NCI-H526 (cell line): Measurements from ENCODE around the gene NSUN4.
"Not testable (repeated sequence)": the region's sequence is repeated elsewhere in the genome, so short reads cannot be mapped to it uniquely, and the experiment has no call there.

ENCODE experiments used
- DNase-seq, 2 experiments: peaks; one replicate each; lab custom pipeline; 2025; lab: John Stamatoyannopoulos, UW

The NSUN4 gene

DNA sequence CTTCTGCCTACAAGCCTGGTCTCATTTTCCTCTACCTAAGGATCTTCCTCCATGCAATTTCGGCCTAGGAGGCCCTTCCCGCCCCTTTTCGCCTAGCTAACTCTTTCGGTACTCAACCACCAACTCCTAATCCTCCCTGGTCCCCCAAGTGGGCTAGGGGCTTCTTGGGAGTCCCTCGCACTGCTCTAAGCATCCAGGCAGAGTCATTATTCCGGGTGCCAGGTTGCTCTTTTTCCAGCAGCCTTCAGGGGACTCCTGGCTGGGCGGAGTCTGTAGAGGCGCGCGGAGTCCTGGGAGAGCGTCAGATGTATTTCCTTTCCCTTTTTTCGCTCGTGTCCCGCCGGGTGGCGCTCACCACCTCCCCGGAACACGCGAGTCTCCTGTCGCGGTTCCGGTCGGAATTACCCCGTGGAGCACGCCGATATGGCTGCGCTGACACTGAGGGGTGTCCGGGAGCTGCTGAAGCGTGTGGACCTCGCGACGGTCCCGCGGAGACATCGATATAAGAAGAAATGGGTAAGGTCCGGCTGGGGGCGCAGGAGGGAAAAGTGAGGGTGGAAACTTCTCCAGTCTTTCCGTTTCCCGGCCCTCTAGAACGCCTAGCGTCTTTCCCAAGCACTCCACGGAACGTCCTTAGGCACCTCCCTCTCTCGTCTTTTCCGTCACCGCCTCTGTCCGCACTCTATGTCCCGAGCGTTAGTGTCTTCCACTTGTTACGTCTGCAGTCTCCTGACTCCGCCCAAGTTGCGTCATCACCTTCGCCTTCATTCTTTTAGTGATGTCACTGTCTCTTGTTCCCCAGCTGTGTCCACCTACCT lies at the start of gene NSUN4:
Gene NSUN4, plus strand, starts transcription at position 404 of the 818 bp plus-strand sequence. Its CDS starts 20 bp downstream, at position 424.
- peak; percentile 93 to 95 for DNase-seq

DNA sequence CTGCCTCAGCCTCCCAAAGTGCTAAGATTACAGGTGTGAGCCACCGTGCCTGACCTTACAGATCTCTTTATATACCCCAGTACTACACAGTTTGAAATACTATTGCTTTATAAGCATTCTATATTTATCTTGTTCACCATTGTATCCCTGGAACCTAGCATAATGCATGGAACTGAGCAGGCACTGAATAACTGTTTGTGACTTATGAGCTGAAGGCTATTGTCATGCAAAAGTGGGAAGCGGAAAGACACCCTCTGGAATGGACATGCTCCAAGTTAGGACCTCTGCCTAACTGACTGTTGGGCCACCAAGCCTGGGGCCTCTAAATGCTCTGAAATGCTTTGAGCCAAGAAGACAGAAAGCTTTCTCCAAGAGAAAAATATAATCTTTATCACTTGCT lies 45.3 kb upstream of the NSUN4 start:
- no peak for DNase-seq

DNA sequence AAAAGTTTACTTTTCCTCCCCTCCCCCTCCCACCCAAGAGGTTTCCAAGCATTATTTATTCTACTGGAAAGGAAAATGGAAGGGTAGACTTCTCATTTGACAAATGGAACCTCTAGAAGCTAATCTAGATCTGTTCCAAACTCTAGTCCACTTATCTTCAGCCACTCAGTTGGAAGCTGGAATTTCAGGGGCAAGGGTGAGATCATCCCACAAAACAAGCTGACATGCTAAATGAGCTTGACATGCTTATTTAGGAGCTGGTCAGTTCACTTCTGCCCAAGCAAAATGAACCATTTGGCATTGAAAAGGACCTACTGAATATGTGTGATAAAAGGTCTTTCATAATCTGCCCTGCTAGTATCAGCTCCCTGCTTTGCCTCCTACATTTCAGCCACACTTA lies 42.2 kb upstream of the NSUN4 start:
- no peak for DNase-seq

DNA sequence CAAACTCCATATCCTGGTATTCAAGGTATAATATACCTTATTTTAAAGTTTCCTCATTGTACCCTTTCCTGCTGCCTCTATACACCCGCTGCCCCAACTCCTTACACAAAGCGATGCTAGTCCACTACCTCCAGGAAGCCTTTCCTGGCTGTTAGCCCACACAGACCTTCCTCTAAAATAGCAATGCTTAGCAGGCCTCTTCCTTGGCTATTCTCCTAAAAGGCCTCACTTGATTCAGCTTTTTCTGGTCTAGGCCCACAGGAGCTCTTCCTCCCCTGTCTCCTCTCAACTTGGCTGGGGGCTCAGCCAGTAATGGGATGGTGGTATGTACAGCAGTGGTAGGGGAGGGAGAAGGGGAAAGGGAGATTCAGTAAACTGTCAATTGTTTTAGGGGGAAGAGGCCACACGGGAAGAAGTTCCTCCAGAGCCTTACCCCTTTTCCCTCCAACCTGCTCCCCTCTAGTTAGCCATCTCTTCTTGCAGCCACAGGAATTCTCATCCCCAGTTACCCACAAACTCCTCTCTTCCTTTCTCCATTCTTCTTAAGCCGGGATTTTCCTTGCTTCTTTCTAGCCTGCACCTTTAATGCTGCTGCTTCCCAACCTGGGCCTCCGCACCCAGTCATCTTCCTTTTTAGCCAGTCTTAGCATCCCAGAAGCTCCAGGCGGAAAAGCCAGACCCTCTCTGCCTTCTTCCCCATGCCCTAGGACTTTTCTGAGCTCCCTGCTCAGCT lies 39.8 kb upstream of the NSUN4 start:
- DNase-seq, result no peak

DNA sequence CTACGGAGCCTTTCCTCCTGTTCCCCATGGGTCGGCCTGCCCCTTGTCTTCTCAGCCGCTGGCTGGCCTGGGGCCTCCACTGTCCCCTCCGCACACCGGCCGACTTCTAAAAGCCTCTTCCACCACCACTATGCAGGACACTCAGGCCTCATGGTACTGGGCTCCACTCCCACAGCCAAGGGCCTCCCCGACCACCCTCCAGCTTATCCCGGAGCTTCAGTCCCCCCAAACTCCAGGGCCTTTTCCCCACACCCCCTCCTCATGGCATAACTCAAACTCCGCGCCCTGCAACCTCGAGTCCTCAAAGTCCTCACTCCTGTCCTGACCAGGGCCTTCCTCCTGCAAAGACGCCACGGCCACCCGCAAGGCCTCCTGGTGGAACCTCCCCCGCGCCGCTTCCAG lies 39.2 kb upstream of the NSUN4 start:
- peak in 1 of 2 experiments; percentile 76 for DNase-seq

DNA sequence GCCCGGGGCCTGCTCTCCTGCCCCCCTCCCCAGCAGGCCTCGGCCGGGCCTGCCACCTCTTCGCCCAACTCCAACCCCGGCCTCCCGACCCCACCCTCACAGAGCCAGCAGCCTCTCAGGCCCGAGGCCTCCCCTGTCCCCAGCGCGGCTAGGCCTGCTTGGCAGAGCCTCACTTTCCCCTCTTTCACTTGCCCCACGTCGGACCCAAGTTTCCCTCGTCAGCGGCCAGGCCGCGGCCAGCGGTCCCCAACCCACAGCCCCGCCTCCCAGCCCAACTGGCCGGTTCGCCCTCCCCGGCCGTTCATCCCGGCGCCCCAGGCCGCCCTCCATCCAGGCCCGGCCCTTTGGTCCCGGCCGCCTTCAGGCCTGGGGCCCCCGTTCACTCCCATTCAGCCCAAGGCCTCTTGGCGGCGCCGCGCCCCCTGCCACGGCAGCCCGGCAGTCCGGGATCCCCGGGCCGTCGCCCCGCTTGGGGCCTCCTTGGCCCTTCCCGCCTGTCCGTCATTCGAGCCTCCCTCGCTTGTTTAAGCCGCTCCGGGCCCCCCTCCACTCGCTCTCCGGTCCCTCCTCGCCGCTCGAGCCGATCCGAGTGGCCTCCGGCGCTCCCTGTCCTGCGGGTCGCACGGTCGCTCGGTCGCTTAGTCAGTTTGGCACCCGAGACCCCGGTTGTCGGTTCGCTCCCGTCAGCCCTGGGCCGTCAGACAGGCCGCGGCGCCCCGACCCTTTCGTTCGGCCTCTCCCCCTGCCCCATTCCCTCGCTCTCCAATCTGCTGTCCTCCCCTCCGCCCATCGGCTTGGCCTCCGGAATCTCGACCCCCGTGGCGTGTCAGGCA lies 38.6 kb upstream of the NSUN4 start:
- peak; percentile 59 to 91 for DNase-seq

DNA sequence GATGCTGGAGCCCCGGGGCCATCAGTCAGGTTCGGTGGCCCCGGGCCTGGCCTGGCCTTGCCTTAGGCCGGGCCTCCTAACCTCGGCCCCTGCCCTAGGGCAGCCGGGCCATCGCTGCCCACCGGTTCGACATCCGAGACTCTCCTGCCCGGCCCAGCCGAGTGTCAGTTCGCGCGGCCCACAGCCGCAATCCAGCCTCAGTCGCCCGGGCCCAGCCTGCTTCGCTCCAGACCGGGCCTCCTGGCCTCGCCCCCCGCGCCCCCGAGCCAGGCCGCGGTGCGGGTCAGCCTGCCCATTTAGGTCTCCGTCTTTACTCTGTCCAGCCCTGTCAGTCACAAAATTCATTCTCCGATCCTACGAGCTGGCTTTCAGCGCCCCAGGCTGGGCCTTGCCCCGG lies 38.0 kb upstream of the NSUN4 start:
- DNase-seq, result peak; percentile 67 to 90

DNA sequence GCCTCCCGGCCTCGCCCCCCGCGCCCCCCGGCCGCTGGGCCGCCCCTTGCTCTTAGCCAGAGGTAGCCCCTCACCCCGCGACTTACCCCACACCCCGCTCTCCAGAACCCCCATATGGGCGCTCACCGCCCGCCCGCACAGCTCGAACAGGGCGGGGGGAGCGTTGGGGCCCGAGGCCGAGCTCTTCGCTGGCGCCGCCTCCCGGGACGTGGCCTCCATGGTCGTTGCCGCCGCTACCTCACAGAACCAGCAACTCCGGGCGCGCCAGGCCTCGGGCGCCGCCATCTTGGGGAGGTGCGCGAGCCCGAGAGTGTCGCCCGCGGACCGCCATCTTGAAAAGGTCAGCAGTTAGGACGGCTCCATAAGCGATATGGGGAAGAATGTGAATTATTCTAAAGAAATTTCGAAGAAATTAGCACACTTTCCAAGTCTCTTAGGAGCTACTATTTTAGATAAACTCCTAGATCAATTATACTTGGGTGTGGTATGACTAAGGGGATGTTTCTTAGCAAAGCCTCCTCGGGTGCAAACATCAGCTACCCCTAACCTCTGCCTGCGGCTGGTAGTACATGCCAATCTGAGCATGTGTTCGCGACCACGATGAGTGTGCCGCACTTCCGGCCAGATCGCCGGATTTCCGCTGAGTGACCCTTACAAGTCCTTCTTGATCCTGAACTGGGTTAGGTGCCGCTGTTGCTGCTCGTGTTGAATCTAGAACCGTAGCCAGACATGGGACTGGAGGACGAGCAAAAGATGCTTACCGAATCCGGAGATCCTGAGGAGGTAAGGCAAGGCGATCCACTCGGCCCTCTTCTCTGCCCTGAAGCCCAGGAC lies 37.4 kb upstream of the NSUN4 start, which contains the start of the genes LRRC41 and UQCRH:
Gene LRRC41, minus strand, starts transcription at position 579 of the 834 bp plus-strand sequence. Its CDS starts 294 bp downstream, at position 285.
Gene UQCRH, plus strand, starts transcription at position 661 of the 834 bp plus-strand sequence. Its CDS starts 69 bp downstream, at position 730.
- peak; percentile 99 to 100 for DNase-seq

DNA sequence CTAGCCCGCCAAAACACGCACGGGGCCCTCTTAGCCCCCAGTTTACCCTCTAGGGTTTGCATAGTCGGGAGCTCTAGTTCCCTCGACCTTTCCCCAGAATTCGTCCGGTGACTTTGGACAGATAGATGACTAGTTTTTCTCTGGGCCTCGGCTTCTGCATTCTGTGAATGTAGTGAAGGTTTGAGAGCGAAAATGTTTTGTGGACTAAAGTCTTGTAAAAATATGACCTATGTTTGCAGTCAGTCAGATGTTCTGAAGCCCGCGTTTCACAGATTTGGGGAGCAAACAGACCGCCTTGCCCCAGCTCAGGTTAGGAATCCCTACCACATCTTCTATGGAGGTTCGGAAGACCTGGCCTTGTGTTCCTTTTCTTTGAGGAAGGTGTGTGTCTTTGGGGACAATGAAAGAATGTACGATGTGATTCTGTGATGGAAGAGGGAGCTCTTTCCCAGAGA lies 36.7 kb upstream of the NSUN4 start:
- peak in 1 of 2 experiments; percentile 70 for DNase-seq

DNA sequence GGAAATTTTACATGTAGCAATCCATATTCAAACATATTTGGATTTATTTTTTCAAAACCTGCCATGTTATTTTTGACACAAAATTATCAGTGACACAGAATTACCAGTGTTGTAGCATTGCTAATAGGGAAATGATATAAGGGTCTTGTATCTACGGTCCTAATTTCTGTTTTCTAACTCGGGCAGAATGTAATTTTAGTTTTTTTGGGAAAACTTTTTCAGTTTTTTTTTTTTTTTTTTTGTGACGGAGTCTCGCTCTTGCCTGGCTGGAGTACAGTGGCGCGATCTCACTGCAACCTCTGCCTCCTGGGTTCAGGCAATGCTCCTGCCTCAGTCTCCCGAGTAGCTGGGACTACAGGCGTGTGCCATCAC lies 34.5 kb upstream of the NSUN4 start:
- no peak for DNase-seq

DNA sequence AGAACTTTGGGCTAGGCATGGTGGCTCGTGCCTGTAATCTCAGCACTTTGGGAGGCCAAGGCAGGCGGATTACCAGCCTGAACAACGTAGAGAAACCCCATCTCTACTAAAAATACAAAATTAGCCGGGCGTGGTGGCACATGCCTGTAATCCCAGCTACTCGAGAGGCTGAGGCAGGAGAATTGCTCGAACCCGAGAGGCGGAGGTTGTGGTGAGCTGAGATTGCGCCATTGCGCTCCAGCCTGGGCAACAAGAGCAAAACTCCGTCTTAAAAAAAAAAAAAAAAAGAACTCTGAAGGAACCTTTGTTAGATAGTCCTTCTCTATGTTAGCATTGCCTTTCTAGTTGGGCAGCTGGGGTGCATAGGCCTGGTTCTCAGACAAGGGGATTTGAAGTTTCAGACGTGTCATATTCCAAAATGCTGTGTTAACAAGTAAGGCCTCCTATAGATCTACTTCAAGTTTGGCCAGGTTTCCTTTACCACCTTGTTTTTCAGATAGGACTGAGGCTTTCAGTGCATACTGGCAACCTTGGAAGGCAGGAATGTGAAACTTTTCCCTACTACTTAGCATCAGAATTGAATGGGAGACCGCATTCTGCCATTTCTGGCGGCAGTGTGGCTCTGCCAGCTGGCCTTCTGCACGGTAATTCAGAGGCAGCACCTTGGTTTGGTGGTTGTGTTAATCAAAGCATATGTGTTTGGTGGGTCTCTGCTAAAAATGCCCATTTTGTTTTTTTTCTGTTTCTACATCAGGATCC lies 31.0 kb upstream of the NSUN4 start:
- no peak for DNase-seq

DNA sequence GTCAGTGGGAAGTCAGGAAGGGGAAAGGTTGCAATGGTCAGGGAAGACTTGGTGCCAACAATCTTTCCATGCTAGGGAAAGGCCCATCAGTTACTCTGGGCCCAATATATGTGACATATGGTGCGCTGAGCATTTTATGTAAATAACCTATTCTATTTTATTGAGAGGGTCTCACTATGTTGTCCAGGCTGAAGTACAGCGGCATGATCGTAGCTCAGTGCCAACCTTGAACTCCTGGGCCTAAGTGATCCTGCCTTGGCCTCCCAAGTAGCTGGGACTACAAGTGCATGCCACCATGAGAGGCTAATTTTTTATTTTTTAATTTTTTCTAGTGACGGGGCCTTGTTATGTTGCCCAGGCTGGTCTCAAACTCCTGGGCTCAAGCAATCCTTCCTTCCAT lies 30.3 kb upstream of the NSUN4 start:
- no peak for DNase-seq

DNA sequence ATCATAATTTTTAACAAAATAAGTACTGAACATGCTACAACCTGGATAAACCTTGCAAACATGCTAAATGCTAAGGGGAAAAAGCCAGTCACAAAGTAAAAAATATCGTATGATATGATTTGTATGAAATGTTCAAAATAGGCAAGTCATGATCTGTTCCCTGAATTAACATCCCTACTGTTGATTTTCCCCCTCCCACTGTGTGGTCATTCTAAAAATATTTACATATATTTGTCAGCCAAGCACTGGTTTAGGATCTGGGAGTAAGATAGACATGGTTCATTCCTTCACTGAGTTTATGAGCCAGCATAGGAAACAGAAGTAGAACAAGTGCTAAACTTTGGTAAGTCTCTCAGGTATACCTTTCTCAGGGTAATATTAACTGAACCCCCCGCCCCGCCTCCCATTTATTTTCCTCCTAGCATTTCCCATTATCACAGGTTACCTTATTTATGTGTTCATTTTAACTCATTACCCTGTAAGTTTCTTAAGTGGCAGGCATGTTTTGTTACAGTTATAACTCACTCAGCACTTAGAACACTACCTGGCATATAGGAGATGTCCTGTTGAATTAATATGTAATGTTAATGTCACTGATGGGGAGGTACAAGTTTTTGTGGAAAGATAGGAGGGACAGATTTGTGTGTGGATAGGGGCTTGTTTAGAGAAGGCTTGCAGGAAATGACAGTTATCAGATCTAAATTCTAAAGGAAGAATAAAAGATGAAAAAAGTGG lies 24.8 kb upstream of the NSUN4 start:
- DNase-seq, result no peak

DNA sequence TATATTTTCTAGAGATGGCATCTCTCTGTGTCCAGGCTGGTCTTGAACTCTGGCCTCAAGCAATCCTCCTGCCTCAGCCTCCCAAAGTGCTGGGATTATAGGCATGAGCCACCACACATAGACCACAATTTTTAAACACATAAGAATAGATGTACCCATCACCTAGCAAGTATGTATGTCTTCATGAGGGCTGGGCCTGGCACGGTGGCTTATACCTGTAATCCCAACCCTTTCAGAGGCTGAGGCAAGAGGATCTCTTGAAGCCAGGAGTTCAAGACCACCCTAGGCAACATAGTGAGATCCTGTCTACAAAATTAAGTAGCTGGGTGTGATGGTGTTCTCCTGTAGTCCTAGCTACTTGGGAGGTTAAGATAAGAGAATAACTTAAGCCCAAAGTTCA lies 23.3 kb upstream of the NSUN4 start:
- DNase-seq, result no peak

DNA sequence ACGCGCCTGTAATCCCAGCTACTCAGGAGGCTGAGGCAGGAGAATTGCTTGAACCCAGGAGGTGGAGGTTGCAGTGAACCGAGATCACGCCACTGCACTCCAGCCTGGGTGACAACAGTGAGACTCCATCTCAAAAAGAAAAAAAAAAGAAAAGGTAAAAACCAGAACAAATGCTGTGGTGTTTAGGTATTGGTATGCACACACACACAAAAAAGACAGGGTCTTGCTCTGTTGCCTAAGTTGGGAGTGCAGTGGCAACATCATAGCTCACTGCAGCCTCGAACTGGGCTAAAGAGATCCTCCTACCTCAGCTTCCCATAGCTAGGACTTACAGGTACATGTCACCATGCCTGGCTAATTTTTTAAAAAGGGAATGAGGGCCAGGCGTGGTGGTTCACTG lies 21.3 kb upstream of the NSUN4 start:
- not testable (repeated sequence) for DNase-seq

DNA sequence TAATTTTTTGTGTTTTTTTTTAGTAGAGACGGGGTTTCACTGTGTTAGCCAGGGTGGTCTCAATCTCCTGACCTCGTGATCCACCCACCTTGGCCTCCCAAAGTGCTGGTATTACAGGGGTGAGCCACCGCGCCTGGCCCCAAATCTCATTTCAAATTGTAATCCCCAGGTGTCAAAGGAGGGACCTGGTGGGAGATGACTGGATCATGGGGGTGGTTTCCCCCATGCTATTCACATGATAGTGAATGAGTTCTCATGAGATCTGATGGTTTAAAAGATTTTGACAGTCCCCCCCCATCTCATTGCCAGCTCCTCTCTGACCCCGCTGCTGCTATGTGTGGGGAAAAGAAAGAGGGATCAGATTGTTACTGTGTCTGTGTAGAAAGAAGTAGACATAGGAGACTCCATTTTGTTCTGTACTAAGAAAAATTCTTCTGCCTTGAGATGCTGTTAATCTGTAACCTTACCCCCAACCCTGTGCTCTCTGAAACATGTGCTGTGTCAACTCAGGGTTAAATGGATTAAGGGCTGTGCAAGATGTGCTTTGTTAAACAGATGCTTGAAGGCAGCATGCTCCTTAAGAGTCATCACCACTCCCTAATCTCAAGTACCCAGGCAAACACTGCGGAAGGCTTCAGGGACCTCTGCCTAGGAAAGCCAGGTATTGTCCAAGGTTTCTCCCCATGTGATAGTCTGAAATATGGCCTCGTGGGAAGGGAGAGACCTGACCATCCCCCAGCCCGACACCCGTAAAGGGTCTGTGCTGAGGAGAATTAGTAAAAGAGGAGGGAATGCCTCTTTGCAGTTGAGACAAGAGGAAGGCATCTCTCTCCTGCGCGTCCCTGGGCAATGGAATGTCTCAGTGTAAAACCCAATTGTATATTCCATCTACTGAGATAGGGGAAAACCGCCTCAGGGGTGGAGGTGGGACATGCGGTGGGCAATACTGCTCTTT lies 20.4 kb upstream of the NSUN4 start:
- DNase-seq, result not testable (repeated sequence)

DNA sequence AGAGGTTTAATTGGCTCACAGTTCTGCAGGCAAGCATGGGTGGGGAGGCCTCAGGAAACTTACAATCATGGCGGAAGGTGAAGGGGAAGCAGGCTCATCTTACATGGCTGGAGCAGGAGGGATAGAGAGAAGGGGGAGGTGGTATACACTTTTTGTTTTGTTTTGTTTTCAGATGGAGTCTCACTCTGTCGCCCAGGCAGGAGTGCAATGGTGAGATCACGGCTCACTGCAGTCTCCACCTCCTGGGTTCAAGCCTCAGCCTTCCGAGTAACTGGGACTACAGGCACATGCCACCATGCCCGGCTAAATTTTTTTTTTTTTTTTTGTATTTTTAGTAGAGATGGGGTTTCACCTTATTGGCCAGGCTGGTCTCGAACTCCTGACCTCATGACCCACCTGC lies 18.4 kb upstream of the NSUN4 start:
- DNase-seq, result not testable (repeated sequence)

DNA sequence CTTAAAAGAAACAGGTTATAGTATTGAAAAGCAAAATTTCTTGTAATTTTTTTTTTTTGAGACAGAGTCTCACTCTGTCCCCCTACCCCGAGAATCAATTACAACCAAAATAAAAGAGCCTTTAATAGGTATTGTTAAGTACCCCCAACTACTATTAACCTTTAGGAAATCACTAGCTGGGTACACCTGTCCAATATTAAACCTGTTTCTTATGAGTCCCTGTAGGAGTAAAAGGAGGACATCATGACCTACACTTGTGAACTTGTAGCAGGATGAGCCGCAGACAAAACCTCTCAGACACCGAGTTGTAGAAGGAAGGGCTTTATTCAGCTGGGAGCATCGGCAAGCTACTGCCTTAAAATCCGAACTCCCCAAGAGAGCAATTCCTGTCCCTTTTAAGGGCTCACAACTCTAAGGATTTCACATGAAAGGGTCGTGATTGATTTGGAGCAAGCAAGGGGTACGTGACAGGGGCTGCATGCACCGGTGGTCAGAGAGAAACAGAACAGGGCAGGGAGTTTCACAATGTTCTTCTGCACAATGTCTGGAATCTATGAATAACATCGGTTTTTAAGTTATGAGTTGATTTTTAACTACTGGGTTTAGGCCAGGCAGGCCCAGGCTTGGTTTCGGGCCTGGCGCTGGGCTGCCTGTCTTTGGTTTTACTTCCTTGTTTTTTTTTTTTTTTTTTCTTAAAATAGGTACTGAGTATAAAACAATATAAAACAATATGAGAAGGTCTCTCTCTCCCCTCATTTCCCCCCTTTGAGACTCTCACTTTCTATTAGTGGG lies 15.1 kb upstream of the NSUN4 start:
- DNase-seq, result not testable (repeated sequence)
